ENCODE data around the gene COA8.
A peak's percentile ranks its signal among the peaks of the same experiment; 100 is the strongest.

The COA8 gene

GRCh38 chr14:103558071-103558882 lies 4.5 kb upstream of the COA8 start:
- H3K27me3 ChIP-seq (ENCODE audit: low read depth, low read length) = no peaks in the 10 kb centered on the region
- H3K27ac ChIP-seq (ENCODE audit: low read length) = peak overlapping the region; percentile 65
- no peaks in the 10 kb centered on the region for H3K9me3 ChIP-seq (ENCODE audit: control insufficient read depth in 1 of 2, low read length in 2 of 2)
- peaks cover 12 to 39% of the 10 kb centered on the region in 2 donors for H3K4me1 ChIP-seq (ENCODE audit: control insufficient read depth in 1 of 2, insufficient read depth in 2 of 2, low read length in 2 of 2)
- H3K4me3 ChIP-seq (ENCODE audit: low read depth in 1 of 2, low read length in 2 of 2) = no peak overlapping the region
- H3K36me3 ChIP-seq (ENCODE audit: control insufficient read depth in 1 of 2, insufficient read depth in 2 of 2, low read length in 2 of 2) = peaks cover 24% of the 10 kb centered on the region in 2 donors

GRCh38 chr14:103559766-103560165 lies 3.0 kb upstream of the COA8 start:
- H3K27me3 ChIP-seq (ENCODE audit: low read depth, low read length) = no peaks in the 10 kb centered on the region
- peaks cover 12 to 51% of the 10 kb centered on the region in 2 donors for H3K4me1 ChIP-seq (ENCODE audit: control insufficient read depth in 1 of 2, insufficient read depth in 2 of 2, low read length in 2 of 2)
- H3K36me3 ChIP-seq (ENCODE audit: control insufficient read depth in 1 of 2, insufficient read depth in 2 of 2, low read length in 2 of 2) = peaks cover 24% of the 10 kb centered on the region in 2 donors
- H3K9me3 ChIP-seq (ENCODE audit: control insufficient read depth in 1 of 2, low read length in 2 of 2) = no peaks in the 10 kb centered on the region
- no peak overlapping the region for H3K27ac ChIP-seq (ENCODE audit: low read length)
- no peak overlapping the region for H3K4me3 ChIP-seq (ENCODE audit: low read depth in 1 of 2, low read length in 2 of 2)

GRCh38 chr14:103560691-103561090 lies 2.1 kb upstream of the COA8 start:
- H3K27ac ChIP-seq (ENCODE audit: low read length) = no peak overlapping the region
- H3K4me1 ChIP-seq (ENCODE audit: control insufficient read depth in 1 of 2, insufficient read depth in 2 of 2, low read length in 2 of 2) = peaks cover 12 to 50% of the 10 kb centered on the region in 2 donors
- H3K9me3 ChIP-seq (ENCODE audit: control insufficient read depth in 1 of 2, low read length in 2 of 2) = no peaks in the 10 kb centered on the region
- H3K4me3 ChIP-seq (ENCODE audit: low read depth in 1 of 2, low read length in 2 of 2) = peak overlapping the region; percentile 88 to 98
- no peaks in the 10 kb centered on the region for H3K27me3 ChIP-seq (ENCODE audit: low read depth, low read length)
- peaks cover 24% of the 10 kb centered on the region in 2 donors for H3K36me3 ChIP-seq (ENCODE audit: control insufficient read depth in 1 of 2, insufficient read depth in 2 of 2, low read length in 2 of 2)

GRCh38 chr14:103561381-103562178 lies 1.2 kb upstream of the COA8 start:
- Histone ChIP-seq H3K4me3 (ENCODE audit: low read depth in 1 of 2, low read length in 2 of 2) (peak overlapping the region; percentile 88 to 98), H3K36me3 (ENCODE audit: control insufficient read depth in 1 of 2, insufficient read depth in 2 of 2, low read length in 2 of 2) (peaks cover 24% of the 10 kb centered on the region in 2 donors), H3K9me3 (ENCODE audit: control insufficient read depth in 1 of 2, low read length in 2 of 2) (no peaks in the 10 kb centered on the region), H3K27me3 (ENCODE audit: low read depth, low read length) (no peaks in the 10 kb centered on the region), H3K4me1 (ENCODE audit: control insufficient read depth in 1 of 2, insufficient read depth in 2 of 2, low read length in 2 of 2) (peaks cover 12 to 46% of the 10 kb centered on the region in 2 donors), H3K27ac (ENCODE audit: low read length) (peak overlapping the region; percentile 82)

- Histone ChIP-seq H3K27me3 (ENCODE audit: low read depth, low read length) (no peaks in the 10 kb centered on the region), H3K9me3 (ENCODE audit: control insufficient read depth in 1 of 2, low read length in 2 of 2) (no peaks in the 10 kb centered on the region), H3K36me3 (ENCODE audit: control insufficient read depth in 1 of 2, insufficient read depth in 2 of 2, low read length in 2 of 2) (peaks cover 24% of the 10 kb centered on the region in 2 donors), H3K4me1 (ENCODE audit: control insufficient read depth in 1 of 2, insufficient read depth in 2 of 2, low read length in 2 of 2) (peaks cover 12 to 43% of the 10 kb centered on the region in 2 donors), H3K4me3 (ENCODE audit: low read depth in 1 of 2, low read length in 2 of 2) (peak overlapping the region; percentile 88 to 98), H3K27ac (ENCODE audit: low read length) (peak overlapping the region; percentile 82)
Observed at GRCh38 chr14:103562179-103562428, 656 bp upstream of the COA8 start.

GRCh38 chr14:103563226-103563620 lies 463 bp downstream of the COA8 start:
- peaks cover 12 to 43% of the 10 kb centered on the region in 2 donors for H3K4me1 ChIP-seq (ENCODE audit: control insufficient read depth in 1 of 2, insufficient read depth in 2 of 2, low read length in 2 of 2)
- H3K4me3 ChIP-seq (ENCODE audit: low read depth in 1 of 2, low read length in 2 of 2) = peak overlapping the region; percentile 77 to 98
- H3K27me3 ChIP-seq (ENCODE audit: low read depth, low read length) = no peaks in the 10 kb centered on the region
- peaks cover 23 to 24% of the 10 kb centered on the region in 2 donors for H3K36me3 ChIP-seq (ENCODE audit: control insufficient read depth in 1 of 2, insufficient read depth in 2 of 2, low read length in 2 of 2)
- peak overlapping the region; percentile 13 for H3K27ac ChIP-seq (ENCODE audit: low read length)
- H3K9me3 ChIP-seq (ENCODE audit: control insufficient read depth in 1 of 2, low read length in 2 of 2) = no peaks in the 10 kb centered on the region

GRCh38 chr14:103563844-103564505 lies 1.2 kb downstream of the COA8 start:
- peak overlapping the region; percentile 77 to 98 for H3K4me3 ChIP-seq (ENCODE audit: low read depth in 1 of 2, low read length in 2 of 2)
- H3K27me3 ChIP-seq (ENCODE audit: low read depth, low read length) = no peaks in the 10 kb centered on the region
- H3K36me3 ChIP-seq (ENCODE audit: control insufficient read depth in 1 of 2, insufficient read depth in 2 of 2, low read length in 2 of 2) = peaks cover 16 to 17% of the 10 kb centered on the region in 2 donors
- no peak overlapping the region for H3K27ac ChIP-seq (ENCODE audit: low read length)
- H3K4me1 ChIP-seq (ENCODE audit: control insufficient read depth in 1 of 2, insufficient read depth in 2 of 2, low read length in 2 of 2) = peaks cover 12 to 41% of the 10 kb centered on the region in 2 donors
- H3K9me3 ChIP-seq (ENCODE audit: control insufficient read depth in 1 of 2, low read length in 2 of 2) = no peaks in the 10 kb centered on the region

GRCh38 chr14:103568952-103569351 lies 6.2 kb downstream of the COA8 start:
- no peaks in the 10 kb centered on the region for H3K36me3 ChIP-seq (ENCODE audit: control insufficient read depth in 1 of 2, insufficient read depth in 2 of 2, low read length in 2 of 2)
- H3K4me3 ChIP-seq (ENCODE audit: low read depth in 1 of 2, low read length in 2 of 2) = no peak overlapping the region
- no peak overlapping the region for H3K27ac ChIP-seq (ENCODE audit: low read length)
- no peaks in the 10 kb centered on the region for H3K27me3 ChIP-seq (ENCODE audit: low read depth, low read length)
- peaks cover 0 to 12% of the 10 kb centered on the region in 2 donors for H3K4me1 ChIP-seq (ENCODE audit: control insufficient read depth in 1 of 2, insufficient read depth in 2 of 2, low read length in 2 of 2)
- no peaks in the 10 kb centered on the region for H3K9me3 ChIP-seq (ENCODE audit: control insufficient read depth in 1 of 2, low read length in 2 of 2)

GRCh38 chr14:103569408-103569807 lies 6.6 kb downstream of the COA8 start:
- no peak overlapping the region for H3K27ac ChIP-seq (ENCODE audit: low read length)
- peaks cover 3 to 4% of the 10 kb centered on the region in 2 donors for H3K36me3 ChIP-seq (ENCODE audit: control insufficient read depth in 1 of 2, insufficient read depth in 2 of 2, low read length in 2 of 2)
- H3K4me3 ChIP-seq (ENCODE audit: low read depth in 1 of 2, low read length in 2 of 2) = no peak overlapping the region
- H3K9me3 ChIP-seq (ENCODE audit: control insufficient read depth in 1 of 2, low read length in 2 of 2) = no peaks in the 10 kb centered on the region
- no peaks in the 10 kb centered on the region for H3K27me3 ChIP-seq (ENCODE audit: low read depth, low read length)
- H3K4me1 ChIP-seq (ENCODE audit: control insufficient read depth in 1 of 2, insufficient read depth in 2 of 2, low read length in 2 of 2) = peaks cover 0 to 10% of the 10 kb centered on the region in 2 donors

- no peaks in the 10 kb centered on the region for H3K27me3 ChIP-seq (ENCODE audit: low read depth, low read length)
- peaks cover 12 to 15% of the 10 kb centered on the region in 2 donors for H3K36me3 ChIP-seq (ENCODE audit: control insufficient read depth in 1 of 2, insufficient read depth in 2 of 2, low read length in 2 of 2)
- no peak overlapping the region for H3K4me3 ChIP-seq (ENCODE audit: low read depth in 1 of 2, low read length in 2 of 2)
- no peaks in the 10 kb centered on the region for H3K9me3 ChIP-seq (ENCODE audit: control insufficient read depth in 1 of 2, low read length in 2 of 2)
- no peak overlapping the region for H3K27ac ChIP-seq (ENCODE audit: low read length)
- peaks cover 4 to 31% of the 10 kb centered on the region in 2 donors for H3K4me1 ChIP-seq (ENCODE audit: control insufficient read depth in 1 of 2, insufficient read depth in 2 of 2, low read length in 2 of 2)
Observed at GRCh38 chr14:103574104-103574503, 11.3 kb downstream of the COA8 start.

- H3K36me3 ChIP-seq (ENCODE audit: control insufficient read depth in 1 of 2, insufficient read depth in 2 of 2, low read length in 2 of 2) = peaks cover 12 to 15% of the 10 kb centered on the region in 2 donors
- no peaks in the 10 kb centered on the region for H3K27me3 ChIP-seq (ENCODE audit: low read depth, low read length)
- peaks cover 4 to 31% of the 10 kb centered on the region in 2 donors for H3K4me1 ChIP-seq (ENCODE audit: control insufficient read depth in 1 of 2, insufficient read depth in 2 of 2, low read length in 2 of 2)
- no peak overlapping the region for H3K4me3 ChIP-seq (ENCODE audit: low read depth in 1 of 2, low read length in 2 of 2)
- no peak overlapping the region for H3K27ac ChIP-seq (ENCODE audit: low read length)
- no peaks in the 10 kb centered on the region for H3K9me3 ChIP-seq (ENCODE audit: control insufficient read depth in 1 of 2, low read length in 2 of 2)
Observed at GRCh38 chr14:103574707-103575285, 12.0 kb downstream of the COA8 start.

All from muscle layer of duodenum (tissue), 2 donors.